Suprapubic skin (tissue), 4 donors: Measurements from ENCODE around the gene RLN3.

ENCODE experiments used
- CTCF ChIP-seq, 2 donors: fragments of 200-600 bp in 1 of 2; fragments of 450-650 bp in 1 of 2; sonication (generic) in 1 of 2; IDR thresholded peaks; one replicate each; pipeline ENCODE4 v1.5.1; 2016 to 2019; ENCODE audit warnings: antibody characterized with exemption in 2 of 2, mild to moderate bottlenecking in 1 of 2, moderate library complexity in 1 of 2
- EP300 ChIP-seq: sonication (generic); formaldehyde crosslinking; IDR thresholded peaks from one replicate; pipeline ENCODE4 v1.6.1; 2017; ENCODE audit warnings: antibody characterized with exemption
- POLR2A ChIP-seq, 2 donors: fragments of 450-650 bp; IDR thresholded peaks; one replicate each; pipeline ENCODE4 v1.6.1; 2017; ENCODE audit warnings: antibody characterized with exemption in 2 of 2, mild to moderate bottlenecking in 2 of 2, moderate library complexity in 2 of 2
- POLR2AphosphoS5 ChIP-seq, 3 donors: sonication (generic); formaldehyde crosslinking; IDR thresholded peaks; one replicate each; pipeline ENCODE4 v1.6.1; 2017; ENCODE audit warnings: antibody characterized with exemption in 3 of 3

- TF ChIP-seq CTCF (IDR thresholded peaks at IDR 0.05) (no peak), POLR2AphosphoS5 (IDR thresholded peaks at IDR 0.05) (no peak), EP300 (no peak), POLR2A (IDR thresholded peaks at IDR 0.05) (no peak)
Measured at GRCh38 chr19:14062558-14062855, 34.6 kb downstream of the RLN3 start.
